Placental pericyte (primary cell): Measurements from ENCODE around the gene RTCA. TPM values are rescaled to one million over a fixed set of nuclear protein-coding genes. Genes with fewer than 3 reads are reported as not detected.

Source experiments
- small RNA-seq: library from RNA; depleted of rRNA; stranded (forward); fragments of <200 nt; gene quantifications from one replicate; pipeline ENCODE3, GENCODE V24; 2012; ENCODE audit warnings: low replicate concordance
- total RNA-seq: library from RNA; depleted of rRNA; stranded (reverse); fragments of >200 nt; gene quantifications from 2 replicates; pipeline ENCODE4 v1.2.3, GENCODE V29; 2012

Gene RTCA
- 49.7 and 59.3 TPM in 2 replicates for total RNA-seq

DNA sequence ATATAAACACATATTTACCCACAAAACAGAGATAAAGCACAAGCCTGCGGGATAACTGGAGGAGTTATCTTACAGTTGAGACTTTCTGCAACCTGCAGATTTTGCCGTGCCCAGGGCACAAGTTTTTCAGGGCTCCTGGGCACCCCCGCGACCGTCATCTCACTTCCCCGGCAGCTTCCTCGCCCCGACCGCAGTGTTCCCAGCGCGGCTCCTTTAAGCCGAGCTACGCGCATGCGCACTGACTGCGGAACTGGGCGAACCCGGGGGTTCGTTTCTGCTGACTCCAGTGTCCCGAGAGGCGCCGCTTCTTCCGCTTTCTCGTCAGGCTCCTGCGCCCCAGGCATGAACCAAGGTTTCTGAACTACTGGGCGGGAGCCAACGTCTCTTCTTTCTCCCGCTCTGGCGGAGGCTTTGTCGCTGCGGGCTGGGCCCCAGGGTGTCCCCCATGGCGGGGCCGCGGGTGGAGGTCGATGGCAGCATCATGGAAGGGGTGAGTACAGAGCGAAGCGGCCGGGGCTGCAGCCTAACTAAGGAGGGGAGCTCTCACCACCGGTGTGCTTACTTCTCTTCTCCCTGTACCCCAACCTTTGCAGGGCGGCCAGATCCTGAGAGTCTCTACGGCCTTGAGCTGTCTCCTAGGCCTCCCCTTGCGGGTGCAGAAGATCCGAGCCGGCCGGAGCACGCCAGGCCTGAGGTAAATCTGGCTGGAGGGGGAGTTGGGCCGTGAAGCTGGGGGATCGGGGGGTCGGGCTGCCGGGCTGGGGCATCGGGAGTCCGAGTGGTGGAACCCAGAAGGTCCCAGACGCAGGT lies at the start of gene RTCA:
Gene RTCA, plus strand, starts transcription at position 286 of the 810 bp plus-strand sequence. Its CDS starts 160 bp downstream, at position 446.

GRCh38 chr1:100249537-100250257 lies 16.3 kb upstream of the RTCA start, which contains the start of gene DBT:
DBT (minus strand) TSS chr1:100249834; CDS start chr1:100249820, 14 bp downstream.

Small RNA genes lying within 50 kb of the gene (small RNA-seq; reads per million reads assigned to genes)
- gene AL445928.1, result not detected
- gene MIR553, result not detected

Other genes with a start within 250 kb of the RTCA start
- 0.88 and 8.9 TPM in 2 replicates for gene SASS6, start 133.3 kb upstream of the RTCA start, total RNA-seq
- 9.2 and 16.9 TPM in 2 replicates for gene TRMT13, start 133.1 kb upstream of the RTCA start, total RNA-seq
- 0.57 and 0.88 TPM in 2 replicates for gene LRRC39, start 88.0 kb upstream of the RTCA start, total RNA-seq
- 5.0 and 5.2 TPM in 2 replicates for gene DBT, start 16.4 kb upstream of the RTCA start, total RNA-seq
- gene CDC14A, start 86.3 kb downstream of the RTCA start, total RNA-seq, result 4.8 and 8.9 TPM in 2 replicates